ENCODE results near the gene NKG7.

The NKG7 gene

DNA sequence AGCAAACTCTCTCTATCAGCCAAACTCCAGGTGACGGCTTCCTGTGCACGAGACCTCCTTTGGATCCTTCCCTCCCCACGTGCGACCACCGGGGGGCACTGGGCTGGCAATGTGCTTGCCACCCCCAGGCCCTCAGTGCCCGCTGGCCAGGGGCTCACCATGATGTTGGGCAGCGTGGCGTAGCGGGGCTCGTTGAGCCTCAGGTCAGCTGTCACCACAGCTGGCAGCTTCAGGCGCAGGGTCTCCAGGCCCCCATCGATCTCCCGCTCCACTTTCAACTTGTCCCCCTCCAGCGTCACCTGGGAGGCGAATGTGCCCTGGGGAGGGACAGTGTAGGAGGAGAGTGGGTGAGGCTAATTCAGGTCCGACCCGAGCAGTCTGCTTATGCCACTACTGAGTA, 25.7 kb downstream of the NKG7 start:
- TF ChIP-seq, protein P1, sequence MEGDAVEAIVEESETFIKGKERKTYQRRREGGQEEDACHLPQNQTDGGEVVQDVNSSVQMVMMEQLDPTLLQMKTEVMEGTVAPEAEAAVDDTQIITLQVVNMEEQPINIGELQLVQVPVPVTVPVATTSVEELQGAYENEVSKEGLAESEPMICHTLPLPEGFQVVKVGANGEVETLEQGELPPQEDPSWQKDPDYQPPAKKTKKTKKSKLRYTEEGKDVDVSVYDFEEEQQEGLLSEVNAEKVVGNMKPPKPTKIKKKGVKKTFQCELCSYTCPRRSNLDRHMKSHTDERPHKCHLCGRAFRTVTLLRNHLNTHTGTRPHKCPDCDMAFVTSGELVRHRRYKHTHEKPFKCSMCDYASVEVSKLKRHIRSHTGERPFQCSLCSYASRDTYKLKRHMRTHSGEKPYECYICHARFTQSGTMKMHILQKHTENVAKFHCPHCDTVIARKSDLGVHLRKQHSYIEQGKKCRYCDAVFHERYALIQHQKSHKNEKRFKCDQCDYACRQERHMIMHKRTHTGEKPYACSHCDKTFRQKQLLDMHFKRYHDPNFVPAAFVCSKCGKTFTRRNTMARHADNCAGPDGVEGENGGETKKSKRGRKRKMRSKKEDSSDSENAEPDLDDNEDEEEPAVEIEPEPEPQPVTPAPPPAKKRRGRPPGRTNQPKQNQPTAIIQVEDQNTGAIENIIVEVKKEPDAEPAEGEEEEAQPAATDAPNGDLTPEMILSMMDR (conservative IDR thresholded peaks at IDR 0.05; ENCODE audit: low read length) = no peak
- DNase-seq (ENCODE audit: low read depth) = no peak
- no peak overlapping the region for H3K4me3 ChIP-seq (ENCODE audit: low read length)

DNA sequence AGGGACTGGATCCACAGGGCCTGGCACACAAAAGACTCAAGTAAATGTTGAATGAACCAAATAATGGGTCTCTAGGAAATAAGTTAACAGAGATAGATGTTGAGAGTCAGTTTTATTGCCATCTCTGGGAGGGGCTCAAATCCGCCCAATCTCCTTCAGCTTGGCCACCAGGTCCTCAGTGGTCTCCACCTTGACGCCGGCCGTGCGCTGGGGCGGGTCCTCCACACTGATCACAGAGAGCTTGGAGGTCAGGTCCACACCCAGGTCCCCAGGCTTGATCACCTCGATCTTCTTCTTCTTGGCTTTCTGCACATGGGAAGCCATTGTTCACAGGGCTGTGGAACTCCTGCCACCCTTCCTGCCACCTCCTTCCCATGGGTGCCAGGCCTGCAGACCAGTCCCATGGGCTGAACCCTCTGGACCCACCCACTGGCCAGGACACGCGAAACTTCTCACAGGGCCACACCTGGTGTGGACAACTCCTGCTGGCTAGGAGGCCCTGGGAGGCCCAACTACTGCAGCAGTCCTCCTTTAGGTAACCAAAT, 27.3 kb downstream of the NKG7 start:
- H3K4me3 ChIP-seq (ENCODE audit: low read length) = no peak overlapping the region
- TF ChIP-seq, protein P1 (conservative IDR thresholded peaks at IDR 0.05; ENCODE audit: low read length) = no peak
- DNase-seq (ENCODE audit: low read depth) = no peak

DNA sequence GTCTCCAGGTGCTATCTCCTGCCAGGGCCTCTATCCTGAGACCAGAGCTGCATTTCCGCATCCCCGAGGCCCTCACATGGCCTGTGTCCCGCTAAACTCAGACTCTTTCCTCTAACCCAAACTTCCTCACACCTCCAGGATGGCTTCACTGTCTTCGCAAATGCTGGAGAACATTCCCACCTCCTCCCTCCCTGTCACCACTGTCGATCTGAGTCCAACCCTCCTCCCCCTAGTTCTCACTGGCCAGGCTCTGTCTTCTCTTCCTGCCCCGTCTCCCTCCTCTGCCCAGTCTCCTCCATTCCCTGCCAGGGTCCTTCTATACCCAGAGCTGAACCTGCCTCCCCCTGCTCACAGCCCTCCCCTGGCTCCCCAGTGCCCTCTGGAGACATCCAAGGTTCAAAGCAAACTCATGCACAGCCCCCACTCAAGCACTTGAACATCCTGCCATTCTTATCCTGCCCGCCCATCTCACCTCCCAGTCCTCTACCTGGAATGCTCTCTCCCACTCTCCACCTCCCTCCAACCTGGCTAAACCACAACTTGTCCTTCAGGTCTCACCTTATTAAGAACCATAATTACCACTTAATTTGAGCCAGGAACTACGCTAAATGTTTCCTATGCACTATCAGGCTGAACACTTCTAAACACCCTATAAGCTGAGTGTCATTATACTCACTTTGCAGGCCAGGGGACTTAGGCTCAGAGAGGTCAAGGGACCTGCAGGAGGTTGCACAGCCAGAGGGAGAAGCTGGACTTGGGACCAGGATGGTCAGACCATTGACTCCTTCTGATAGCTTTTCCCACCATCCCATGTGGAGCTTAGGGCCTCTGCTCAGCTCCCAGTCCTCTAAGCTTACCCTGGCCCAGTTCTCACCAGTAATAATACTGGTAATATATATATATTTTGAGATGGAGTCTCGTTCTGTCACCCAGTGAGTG, 29.6 kb downstream of the NKG7 start:
- TF ChIP-seq, protein P1 (conservative IDR thresholded peaks at IDR 0.05; ENCODE audit: low read length) = no peak
- DNase-seq (ENCODE audit: low read depth) = no peak
- H3K4me3 ChIP-seq (ENCODE audit: low read length) = no peak overlapping the region

DNA sequence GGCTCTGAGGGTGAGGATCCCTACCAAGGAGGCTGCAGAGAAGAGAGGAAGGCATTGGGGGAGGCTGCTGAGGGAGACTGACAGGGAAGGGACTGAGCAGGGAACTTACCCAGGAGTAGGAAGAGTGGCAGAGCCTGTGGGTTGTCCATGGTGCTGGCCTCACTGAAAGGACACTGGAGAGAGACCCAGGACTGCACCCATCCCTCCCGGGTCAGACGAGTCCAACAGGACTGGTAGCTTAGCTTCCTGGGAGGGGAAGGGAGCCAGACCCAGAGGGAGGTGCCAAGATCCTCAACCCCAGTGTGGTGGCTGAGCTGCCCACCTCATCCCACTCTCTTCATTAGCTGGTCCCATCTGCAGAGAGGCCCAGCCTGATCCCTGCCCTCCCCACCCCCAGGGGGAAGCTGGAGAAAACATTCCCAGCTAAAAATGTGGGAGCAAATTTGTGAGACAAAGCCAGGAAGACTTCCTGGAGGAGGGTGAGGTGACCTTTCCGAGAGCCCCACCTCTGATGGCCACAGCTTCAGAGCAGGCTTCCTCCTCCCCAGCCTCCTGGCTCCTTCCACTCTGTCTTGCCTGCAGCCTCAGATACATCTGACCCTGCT, 30.4 kb downstream of the NKG7 start, which contains the start of gene VSIG10L:
Gene VSIG10L, minus strand, starts transcription at position 164 of the 605 bp plus-strand sequence. Its CDS starts 15 bp downstream, at position 149.
- no peak within 1 kb of the TSS for H3K4me3 ChIP-seq (ENCODE audit: low read length)
- TF ChIP-seq, protein P1 (conservative IDR thresholded peaks at IDR 0.05; ENCODE audit: low read length) = no peak
- no peak for DNase-seq (ENCODE audit: low read depth)

DNA sequence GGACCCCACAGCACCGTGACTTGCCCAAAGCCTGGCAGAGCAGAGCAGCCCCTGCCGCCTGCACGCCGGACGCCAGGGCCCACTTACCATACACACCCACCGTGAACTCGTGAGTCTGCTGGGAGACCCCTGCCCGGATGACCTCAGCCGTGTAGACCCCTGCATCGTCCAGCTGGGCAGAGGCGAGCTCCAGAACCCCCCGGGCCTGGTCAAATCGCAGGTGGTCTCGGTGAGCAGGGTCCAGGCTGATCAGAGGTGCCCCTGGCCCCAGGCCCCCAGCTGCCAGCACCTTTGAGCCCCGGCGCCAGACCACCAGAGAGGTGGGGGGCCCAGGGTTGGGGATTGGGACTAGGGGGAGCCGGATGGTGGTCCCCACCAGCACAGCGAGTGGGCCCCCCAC, 31.4 kb downstream of the NKG7 start:
- no peak overlapping the region for H3K4me3 ChIP-seq (ENCODE audit: low read length)
- no peak for DNase-seq (ENCODE audit: low read depth)
- TF ChIP-seq, protein P1 (conservative IDR thresholded peaks at IDR 0.05; ENCODE audit: low read length) = no peak

DNA sequence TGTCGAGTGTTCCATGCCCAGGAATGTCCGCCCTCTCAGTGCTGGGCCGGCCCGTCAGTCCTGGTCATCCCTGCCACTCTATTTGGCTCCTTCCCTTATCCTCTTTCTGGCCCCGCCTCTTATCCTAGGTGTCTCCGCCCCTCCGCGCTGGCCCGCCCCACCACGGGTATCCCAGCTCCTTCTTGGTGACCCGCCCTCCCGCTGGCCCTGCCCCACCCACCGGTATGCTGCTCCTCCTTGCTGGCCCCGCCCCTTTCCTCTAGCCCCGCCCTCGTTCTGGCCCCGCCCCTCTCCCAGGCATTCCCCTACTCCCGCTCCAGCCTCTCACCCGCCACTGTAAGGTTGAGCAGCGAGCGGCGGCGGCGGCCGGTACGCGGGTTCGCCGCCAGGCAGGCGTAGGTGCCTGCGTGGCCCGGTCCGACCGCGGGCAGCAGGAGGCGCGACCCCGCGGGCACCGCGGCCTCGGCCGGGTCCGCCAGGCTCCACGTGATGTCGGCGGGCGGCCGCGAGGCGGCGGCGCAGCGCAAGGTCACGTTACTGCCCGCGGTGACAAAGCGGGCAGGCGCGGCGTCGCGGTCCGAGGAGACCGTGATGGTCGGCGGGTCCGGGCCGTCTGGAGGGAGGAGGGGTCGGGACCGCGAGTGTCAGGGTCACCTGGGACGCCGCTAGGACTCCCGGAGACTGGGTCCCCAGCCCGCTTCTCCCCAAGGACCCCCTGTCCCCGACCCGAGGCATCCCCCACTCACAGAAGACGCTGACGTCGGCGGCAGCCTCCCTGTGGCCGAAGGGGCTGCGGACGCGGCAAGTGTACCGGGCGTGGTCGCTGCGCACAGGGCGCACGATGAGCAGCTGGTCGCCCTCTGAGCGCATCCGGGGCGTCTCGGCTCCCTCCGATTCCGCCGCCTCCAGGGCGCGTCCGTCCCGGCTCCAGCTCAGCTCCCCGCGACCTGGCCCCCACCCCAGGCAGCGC, 32.5 kb downstream of the NKG7 start:
- TF ChIP-seq, protein P1 (conservative IDR thresholded peaks at IDR 0.05; ENCODE audit: low read length) = no peak
- DNase-seq (ENCODE audit: low read depth) = peak; percentile 97
- peak overlapping the region; percentile 68 for H3K4me3 ChIP-seq (ENCODE audit: low read length)
